Measurements from ENCODE around the gene IGHMBP2. TPM values are rescaled to one million over a fixed set of nuclear protein-coding genes. Genes with fewer than 3 reads are reported as not detected.

Gene IGHMBP2
- total RNA-seq, 2 experiments from 2014 or later = 17.5 to 18.5 TPM

DNA sequence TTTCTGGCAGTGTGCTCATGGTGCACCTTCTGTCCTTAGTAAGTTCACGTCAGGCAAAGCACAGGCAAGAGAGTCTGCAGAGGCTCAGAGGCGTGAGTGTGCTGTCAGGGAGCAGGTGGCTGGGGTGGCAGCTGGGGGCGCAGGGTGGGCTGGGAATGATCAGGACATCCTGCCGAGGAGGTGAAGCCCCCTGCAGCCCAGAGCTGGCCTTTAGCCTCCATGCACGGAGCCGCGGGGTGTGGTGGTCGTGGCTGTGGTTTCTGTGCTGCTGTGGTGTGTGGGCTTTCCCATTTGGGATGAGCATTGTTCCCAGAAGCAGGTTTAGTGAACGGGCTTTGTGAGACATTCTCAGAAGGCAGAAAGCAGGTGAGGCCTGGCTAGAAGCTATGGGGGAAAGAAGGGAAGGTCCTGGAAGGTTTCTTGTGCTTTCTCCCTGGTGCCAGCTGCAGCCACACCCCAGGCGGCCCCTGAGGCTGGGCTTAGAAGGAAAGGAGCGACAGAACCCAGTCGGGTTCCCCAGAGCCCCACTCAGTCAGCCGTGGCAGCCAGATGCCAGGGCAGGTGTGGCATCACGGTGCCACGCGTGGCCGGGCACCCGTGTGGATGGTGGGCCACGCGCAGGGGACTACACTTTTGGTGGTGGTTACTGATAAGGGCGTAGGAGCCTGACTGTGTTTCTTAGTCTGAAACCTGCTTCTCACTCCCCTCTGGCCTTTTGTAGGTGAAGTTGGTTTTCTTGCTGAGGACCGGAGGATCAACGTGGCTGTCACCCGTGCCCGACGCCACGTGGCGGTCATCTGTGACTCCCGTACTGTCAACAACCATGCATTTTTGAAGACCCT is 32.0 kb downstream of the IGHMBP2 start:
- no peak overlapping the region for H3K4me3 Mint-ChIP-seq
- H3K9me3 ChIP-seq (ENCODE audit: control insufficient read depth in 1 of 2, insufficient read depth in 1 of 2, low read length in 2 of 2) = no peaks in the 10 kb centered on the region
- H3K9me3 Mint-ChIP-seq = no peaks in the 10 kb centered on the region
- TF ChIP-seq, protein P1, sequence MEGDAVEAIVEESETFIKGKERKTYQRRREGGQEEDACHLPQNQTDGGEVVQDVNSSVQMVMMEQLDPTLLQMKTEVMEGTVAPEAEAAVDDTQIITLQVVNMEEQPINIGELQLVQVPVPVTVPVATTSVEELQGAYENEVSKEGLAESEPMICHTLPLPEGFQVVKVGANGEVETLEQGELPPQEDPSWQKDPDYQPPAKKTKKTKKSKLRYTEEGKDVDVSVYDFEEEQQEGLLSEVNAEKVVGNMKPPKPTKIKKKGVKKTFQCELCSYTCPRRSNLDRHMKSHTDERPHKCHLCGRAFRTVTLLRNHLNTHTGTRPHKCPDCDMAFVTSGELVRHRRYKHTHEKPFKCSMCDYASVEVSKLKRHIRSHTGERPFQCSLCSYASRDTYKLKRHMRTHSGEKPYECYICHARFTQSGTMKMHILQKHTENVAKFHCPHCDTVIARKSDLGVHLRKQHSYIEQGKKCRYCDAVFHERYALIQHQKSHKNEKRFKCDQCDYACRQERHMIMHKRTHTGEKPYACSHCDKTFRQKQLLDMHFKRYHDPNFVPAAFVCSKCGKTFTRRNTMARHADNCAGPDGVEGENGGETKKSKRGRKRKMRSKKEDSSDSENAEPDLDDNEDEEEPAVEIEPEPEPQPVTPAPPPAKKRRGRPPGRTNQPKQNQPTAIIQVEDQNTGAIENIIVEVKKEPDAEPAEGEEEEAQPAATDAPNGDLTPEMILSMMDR (IDR thresholded peaks at IDR 0.05) = no peak
- no peaks in the 10 kb centered on the region for H3K27me3 ChIP-seq (ENCODE audit: control insufficient read depth in 1 of 2, insufficient read depth in 2 of 2, low read length in 2 of 2)
- no peaks in the 10 kb centered on the region for H3K4me1 ChIP-seq (ENCODE audit: insufficient read depth, low read length)
- H3K27me3 Mint-ChIP-seq = no peaks in the 10 kb centered on the region
- peaks cover 71% of the 10 kb centered on the region for H3K36me3 ChIP-seq (ENCODE audit: insufficient read depth, low read length)
- no peak for DNase-seq
- H3K27ac Mint-ChIP-seq = no peak overlapping the region
- H3K4me3 ChIP-seq (ENCODE audit: low read length) = no peak overlapping the region
- intact Hi-C loops (cut with DNase I, micrococcal nuclease) = no loop called here
- no peak overlapping the region for H3K27ac ChIP-seq (ENCODE audit: low read depth in 1 of 2, low read length in 2 of 2)
- no peak for ATAC-seq (ENCODE audit: poor library complexity)
- peaks cover 36% of the 10 kb centered on the region for H3K36me3 Mint-ChIP-seq (ENCODE audit: low read depth)
- CTCF ChIA-PET = no interaction called here
- POLR2A ChIA-PET = no interaction called here
- H3K4me1 Mint-ChIP-seq (ENCODE audit: low read depth) = no peaks in the 10 kb centered on the region

DNA sequence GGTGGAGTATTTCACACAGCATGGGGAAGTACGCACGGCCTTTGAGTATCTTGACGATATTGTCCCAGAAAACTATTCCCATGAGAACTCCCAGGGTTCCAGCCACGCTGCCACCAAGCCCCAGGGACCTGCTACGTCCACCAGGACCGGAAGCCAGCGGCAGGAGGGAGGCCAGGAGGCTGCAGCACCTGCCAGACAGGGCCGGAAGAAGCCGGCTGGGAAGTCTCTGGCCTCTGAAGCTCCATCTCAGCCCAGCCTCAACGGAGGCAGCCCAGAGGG is 32.6 kb downstream of the IGHMBP2 start:
- no peak for ATAC-seq (ENCODE audit: poor library complexity)
- peaks cover 40% of the 10 kb centered on the region for H3K36me3 Mint-ChIP-seq (ENCODE audit: low read depth)
- Histone ChIP-seq H3K4me3 (ENCODE audit: low read length) (no peak overlapping the region), H3K9me3 (ENCODE audit: control insufficient read depth in 1 of 2, insufficient read depth in 1 of 2, low read length in 2 of 2) (no peaks in the 10 kb centered on the region), H3K27ac (ENCODE audit: low read depth in 1 of 2, low read length in 2 of 2) (no peak overlapping the region), H3K36me3 (ENCODE audit: insufficient read depth, low read length) (peaks cover 67% of the 10 kb centered on the region), H3K27me3 (ENCODE audit: control insufficient read depth in 1 of 2, insufficient read depth in 2 of 2, low read length in 2 of 2) (no peaks in the 10 kb centered on the region), H3K4me1 (ENCODE audit: insufficient read depth, low read length) (no peaks in the 10 kb centered on the region)
- no peaks in the 10 kb centered on the region for H3K4me1 Mint-ChIP-seq (ENCODE audit: low read depth)
- intact Hi-C loops (cut with DNase I, micrococcal nuclease) = no loop called here
- no peaks in the 10 kb centered on the region for H3K9me3 Mint-ChIP-seq
- no peak overlapping the region for H3K4me3 Mint-ChIP-seq
- ChIA-PET POLR2A (no interaction called here), CTCF (no interaction called here)
- no peaks in the 10 kb centered on the region for H3K27me3 Mint-ChIP-seq
- DNase-seq = no peak
- TF ChIP-seq, protein P1 (IDR thresholded peaks at IDR 0.05) = no peak
- H3K27ac Mint-ChIP-seq = no peak overlapping the region

DNA sequence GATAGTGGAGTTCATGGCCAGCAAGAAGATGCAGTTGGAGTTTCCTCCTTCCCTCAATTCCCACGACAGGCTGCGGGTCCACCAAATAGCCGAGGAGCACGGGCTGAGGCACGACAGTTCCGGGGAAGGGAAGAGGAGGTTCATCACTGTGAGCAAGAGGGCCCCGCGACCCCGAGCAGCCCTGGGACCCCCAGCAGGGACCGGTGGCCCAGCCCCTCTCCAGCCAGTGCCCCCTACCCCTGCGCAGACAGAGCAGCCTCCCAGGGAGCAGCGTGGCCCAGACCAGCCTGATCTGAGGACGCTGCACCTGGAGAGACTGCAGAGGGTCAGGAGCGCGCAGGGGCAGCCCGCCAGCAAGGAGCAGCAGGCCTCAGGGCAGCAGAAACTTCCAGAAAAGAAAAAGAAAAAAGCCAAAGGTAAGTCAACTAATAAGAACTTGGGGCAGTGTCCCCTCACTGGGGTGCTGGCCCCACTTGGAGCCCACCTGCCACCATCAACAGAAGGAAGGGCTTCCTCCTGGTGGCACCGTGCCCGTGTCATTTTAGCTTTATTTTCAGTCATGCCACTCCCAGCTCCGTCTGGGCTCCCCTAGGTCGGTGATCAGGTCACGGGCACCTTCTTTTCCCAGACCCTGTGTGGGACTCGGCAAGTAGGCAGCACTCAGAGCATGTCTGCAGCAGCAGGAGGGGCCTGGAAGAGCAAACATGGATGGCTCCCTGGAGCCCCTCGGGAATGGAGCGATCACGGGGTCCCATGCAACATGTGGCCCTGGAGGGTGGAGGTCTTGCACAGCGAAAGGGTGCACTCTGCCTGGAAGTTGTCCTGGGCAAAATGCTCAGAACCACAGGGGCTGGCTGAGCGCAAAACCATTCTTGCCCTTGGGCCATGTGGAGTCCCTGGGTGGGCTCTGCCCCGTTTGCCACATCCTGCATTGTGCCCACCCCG is 33.3 kb downstream of the IGHMBP2 start:
- no peak for ATAC-seq (ENCODE audit: poor library complexity)
- CTCF ChIA-PET = no interaction called here
- H3K36me3 ChIP-seq (ENCODE audit: insufficient read depth, low read length) = peaks cover 65% of the 10 kb centered on the region

More for the DNA sequence above, 33.3 kb downstream of the IGHMBP2 start:
- TF ChIP-seq, protein P1 (IDR thresholded peaks at IDR 0.05) = no peak
- no peaks in the 10 kb centered on the region for H3K4me1 Mint-ChIP-seq (ENCODE audit: low read depth)
- H3K4me3 ChIP-seq (ENCODE audit: low read length) = no peak overlapping the region
- H3K27me3 Mint-ChIP-seq = no peaks in the 10 kb centered on the region
- no peak for DNase-seq
- no peak overlapping the region for H3K27ac ChIP-seq (ENCODE audit: low read depth in 1 of 2, low read length in 2 of 2)
- H3K9me3 Mint-ChIP-seq = no peaks in the 10 kb centered on the region
- H3K36me3 Mint-ChIP-seq (ENCODE audit: low read depth) = peaks cover 36% of the 10 kb centered on the region
- H3K27me3 ChIP-seq (ENCODE audit: control insufficient read depth in 1 of 2, insufficient read depth in 2 of 2, low read length in 2 of 2) = no peaks in the 10 kb centered on the region
- H3K27ac Mint-ChIP-seq = no peak overlapping the region
- H3K4me3 Mint-ChIP-seq = no peak overlapping the region
- no peaks in the 10 kb centered on the region for H3K9me3 ChIP-seq (ENCODE audit: control insufficient read depth in 1 of 2, insufficient read depth in 1 of 2, low read length in 2 of 2)
- no peaks in the 10 kb centered on the region for H3K4me1 ChIP-seq (ENCODE audit: insufficient read depth, low read length)
- intact Hi-C loops (cut with DNase I, micrococcal nuclease) = no loop called here
- POLR2A ChIA-PET = no interaction called here
